ENCODE results near the gene KRT4.

GRCh38 chr12:52807544-52808470 lies 6.1 kb downstream of the KRT4 start:
- TF ChIP-seq POLR2A (IDR thresholded peaks at IDR 0.05): no peak
- TF ChIP-seq CTCF (IDR thresholded peaks at IDR 0.05): no peak
